GM18526 (cell line): ENCODE results near the gene SACS.

Experiments used
- POLR2A ChIP-seq: IDR thresholded peaks from 3 replicates; pipeline ENCODE4 v1.6.1; 2011; ENCODE audit not compliant: insufficient read length; ENCODE audit errors: extremely low read depth

The SACS gene

GRCh38 chr13:23392925-23393645 lies 40.4 kb downstream of the SACS start:
- TF ChIP-seq POLR2A, result no peak

- TF ChIP-seq POLR2A, result no peak
These were observed 41.2 kb downstream of the SACS start for GRCh38 chr13:23392313-23392712.

- no peak for TF ChIP-seq POLR2A
These were observed 41.8 kb downstream of the SACS start for GRCh38 chr13:23391752-23392151.

- no peak for TF ChIP-seq POLR2A
These were observed 47.0 kb downstream of the SACS start for GRCh38 chr13:23386533-23386932.

GRCh38 chr13:23385931-23386330 lies 47.6 kb downstream of the SACS start:
- TF ChIP-seq POLR2A, result no peak

- no peak for TF ChIP-seq POLR2A
These were observed 49.4 kb downstream of the SACS start for GRCh38 chr13:23384111-23384510.

GRCh38 chr13:23383151-23383550 lies 50.4 kb downstream of the SACS start:
- no peak for TF ChIP-seq POLR2A

- no peak for TF ChIP-seq POLR2A
These were observed 51.6 kb downstream of the SACS start for GRCh38 chr13:23381866-23382265.

GRCh38 chr13:23380534-23380933 lies 53.0 kb downstream of the SACS start:
- no peak for TF ChIP-seq POLR2A

- TF ChIP-seq POLR2A, result no peak
These were observed 55.4 kb downstream of the SACS start for GRCh38 chr13:23377983-23378632.

GRCh38 chr13:23377579-23377978 lies 55.9 kb downstream of the SACS start:
- TF ChIP-seq POLR2A, result no peak

GRCh38 chr13:23375001-23375971 lies 58.2 kb downstream of the SACS start:
- TF ChIP-seq POLR2A, result peak; percentile 77

GRCh38 chr13:23372264-23372906 lies 61.1 kb downstream of the SACS start:
- no peak for TF ChIP-seq POLR2A

GRCh38 chr13:23367907-23368306 lies 65.6 kb downstream of the SACS start:
- TF ChIP-seq POLR2A, result no peak

GRCh38 chr13:23365652-23366051 lies 67.8 kb downstream of the SACS start:
- TF ChIP-seq POLR2A, result no peak
